Measurements from ENCODE around the gene IL1R1. TPM values are rescaled to one million over a fixed set of nuclear protein-coding genes. Genes with fewer than 3 reads are reported as not detected.
A peak's percentile ranks its signal among the peaks of the same experiment; 100 is the strongest.

IL1R1 gene
- total RNA-seq, 5 donors from 2014 or later (not counting 1 experiment from before 2014, with no cell fraction given): 0.43 to 4.5 (median 1.7) TPM

GRCh38 chr2:102110596-102111334 lies 31.8 kb upstream of the IL1R1 start:
- peak overlapping the region in 1 of 2 donors; percentile 3 for H3K27ac Mint-ChIP-seq

GRCh38 chr2:102111823-102112222 lies 30.7 kb upstream of the IL1R1 start:
- Mint-ChIP-seq H3K27ac (peak overlapping the region in 1 of 2 donors; percentile 28), H3K27me3 (peaks cover 0 to 3% of the 10 kb centered on the region in 2 donors), H3K4me3 (no peak overlapping the region), H3K36me3 (no peaks in the 10 kb centered on the region), H3K4me1 (peaks cover 2 to 13% (median 10%) of the 10 kb centered on the region in 3 donors), H3K9me3 (no peaks in the 10 kb centered on the region)
- H3K9me3 ChIP-seq: no peaks in the 10 kb centered on the region
- ATAC-seq (replicated peaks in 1 of 4) (no peak), DNase-seq (no peak)
- CTCF ChIA-PET: no interaction called here
- POLR2A ChIA-PET: no interaction called here
- H3K27ac ChIP-seq (ENCODE audit: low read length): no peak overlapping the region
- H3K4me1 ChIP-seq (ENCODE audit: control insufficient read depth in 1 of 2, extremely low read depth in 1 of 2, insufficient read depth in 2 of 2, low read length in 2 of 2): no peaks in the 10 kb centered on the region
- 84% methylated on average over 2 of the region's 2 CpGs for WGBS (ENCODE audit: insufficient coverage)
- no peak overlapping the region for H3K4me3 ChIP-seq (ENCODE audit: control insufficient read depth in 1 of 2, extremely low read depth in 1 of 2, low read length in 1 of 2)
- no peaks in the 10 kb centered on the region for H3K27me3 ChIP-seq (replicated peaks in 1 of 2; ENCODE audit: control insufficient read depth in 2 of 2, extremely low read depth in 1 of 2, insufficient read depth in 2 of 2, low read length in 1 of 2)
- no peaks in the 10 kb centered on the region for H3K36me3 ChIP-seq (ENCODE audit: control insufficient read depth in 2 of 2, extremely low read depth in 1 of 2, insufficient read depth in 1 of 2, low read length in 1 of 2)

More at GRCh38 chr2:102110596-102111334, 31.8 kb upstream of the IL1R1 start:
- H3K9me3 Mint-ChIP-seq: no peaks in the 10 kb centered on the region
- ATAC-seq (replicated peaks in 1 of 4) (no peak), DNase-seq (no peak)
- Histone ChIP-seq H3K4me1 (ENCODE audit: control insufficient read depth in 1 of 2, extremely low read depth in 1 of 2, insufficient read depth in 2 of 2, low read length in 2 of 2) (no peaks in the 10 kb centered on the region), H3K27me3 (replicated peaks in 1 of 2; ENCODE audit: control insufficient read depth in 2 of 2, extremely low read depth in 1 of 2, insufficient read depth in 2 of 2, low read length in 1 of 2) (no peaks in the 10 kb centered on the region), H3K4me3 (ENCODE audit: control insufficient read depth in 1 of 2, extremely low read depth in 1 of 2, low read length in 1 of 2) (no peak overlapping the region), H3K36me3 (ENCODE audit: control insufficient read depth in 2 of 2, extremely low read depth in 1 of 2, insufficient read depth in 1 of 2, low read length in 1 of 2) (no peaks in the 10 kb centered on the region), H3K9me3 (no peaks in the 10 kb centered on the region), H3K27ac (ENCODE audit: low read length) (no peak overlapping the region)
- peaks cover 2 to 13% (median 12%) of the 10 kb centered on the region in 3 donors for H3K4me1 Mint-ChIP-seq
- 88% methylated on average over 12 of the region's 13 CpGs for WGBS (ENCODE audit: insufficient coverage)
- H3K27me3 Mint-ChIP-seq: peaks cover 0 to 3% of the 10 kb centered on the region in 2 donors
- no peaks in the 10 kb centered on the region for H3K36me3 Mint-ChIP-seq
- ChIA-PET CTCF (no interaction called here), POLR2A (interaction anchor here in 1 of 2 donors (0.6 kb wide), 1 partner anchor 150 kb away, joined by 3 read pairs; no protein-coding TSS in a partner anchor)
- H3K4me3 Mint-ChIP-seq: no peak overlapping the region

- Mint-ChIP-seq H3K27ac (peak overlapping the region in 1 of 2 donors; percentile 28), H3K4me3 (no peak overlapping the region), H3K4me1 (peaks cover 2 to 13% (median 10%) of the 10 kb centered on the region in 3 donors), H3K27me3 (peaks cover 0 to 3% of the 10 kb centered on the region in 2 donors), H3K9me3 (no peaks in the 10 kb centered on the region), H3K36me3 (no peaks in the 10 kb centered on the region)
- DNase-seq: no peak
- Histone ChIP-seq H3K4me1 (ENCODE audit: control insufficient read depth in 1 of 2, extremely low read depth in 1 of 2, insufficient read depth in 2 of 2, low read length in 2 of 2) (no peaks in the 10 kb centered on the region), H3K4me3 (ENCODE audit: control insufficient read depth in 1 of 2, extremely low read depth in 1 of 2, low read length in 1 of 2) (no peak overlapping the region), H3K27me3 (replicated peaks in 1 of 2; ENCODE audit: control insufficient read depth in 2 of 2, extremely low read depth in 1 of 2, insufficient read depth in 2 of 2, low read length in 1 of 2) (no peaks in the 10 kb centered on the region), H3K27ac (ENCODE audit: low read length) (no peak overlapping the region), H3K36me3 (ENCODE audit: control insufficient read depth in 2 of 2, extremely low read depth in 1 of 2, insufficient read depth in 1 of 2, low read length in 1 of 2) (no peaks in the 10 kb centered on the region), H3K9me3 (no peaks in the 10 kb centered on the region)
- WGBS (ENCODE audit: insufficient coverage): no CpG with 5 or more reads among the region's 1 CpG
- CTCF ChIA-PET: no interaction called here
- POLR2A ChIA-PET: no interaction called here
- ATAC-seq (replicated peaks in 1 of 4): no peak
These were observed 30.3 kb upstream of the IL1R1 start for GRCh38 chr2:102112271-102112670.

GRCh38 chr2:102112692-102113665 lies 29.6 kb upstream of the IL1R1 start:
- H3K27ac ChIP-seq (ENCODE audit: low read length): no peak overlapping the region
- no peaks in the 10 kb centered on the region for H3K4me1 ChIP-seq (ENCODE audit: control insufficient read depth in 1 of 2, extremely low read depth in 1 of 2, insufficient read depth in 2 of 2, low read length in 2 of 2)
- Mint-ChIP-seq H3K27ac (no peak overlapping the region), H3K4me3 (no peak overlapping the region), H3K27me3 (peaks cover 0 to 3% of the 10 kb centered on the region in 2 donors), H3K9me3 (no peaks in the 10 kb centered on the region), H3K4me1 (peaks cover 2 to 13% (median 10%) of the 10 kb centered on the region in 3 donors), H3K36me3 (no peaks in the 10 kb centered on the region)
- WGBS (ENCODE audit: insufficient coverage): 87% methylated on average over 2 of the region's 10 CpGs
- no peak overlapping the region for H3K4me3 ChIP-seq (ENCODE audit: control insufficient read depth in 1 of 2, extremely low read depth in 1 of 2, low read length in 1 of 2)
- DNase-seq (no peak), ATAC-seq (replicated peaks in 1 of 4) (no peak)
- no peaks in the 10 kb centered on the region for H3K9me3 ChIP-seq
- CTCF ChIA-PET: no interaction called here
- H3K27me3 ChIP-seq (replicated peaks in 1 of 2; ENCODE audit: control insufficient read depth in 2 of 2, extremely low read depth in 1 of 2, insufficient read depth in 2 of 2, low read length in 1 of 2): no peaks in the 10 kb centered on the region
- POLR2A ChIA-PET: no interaction called here
- no peaks in the 10 kb centered on the region for H3K36me3 ChIP-seq (ENCODE audit: control insufficient read depth in 2 of 2, extremely low read depth in 1 of 2, insufficient read depth in 1 of 2, low read length in 1 of 2)

- Mint-ChIP-seq H3K27ac (no peak overlapping the region), H3K4me3 (no peak overlapping the region), H3K9me3 (no peaks in the 10 kb centered on the region), H3K4me1 (peaks cover 2 to 13% (median 10%) of the 10 kb centered on the region in 3 donors), H3K36me3 (no peaks in the 10 kb centered on the region), H3K27me3 (peaks cover 0 to 3% of the 10 kb centered on the region in 2 donors)
- no peak overlapping the region for H3K4me3 ChIP-seq (ENCODE audit: control insufficient read depth in 1 of 2, extremely low read depth in 1 of 2, low read length in 1 of 2)
- H3K27me3 ChIP-seq (replicated peaks in 1 of 2; ENCODE audit: control insufficient read depth in 2 of 2, extremely low read depth in 1 of 2, insufficient read depth in 2 of 2, low read length in 1 of 2): no peaks in the 10 kb centered on the region
- 33% methylated on average over 2 of the region's 6 CpGs for WGBS (ENCODE audit: insufficient coverage)
- ChIA-PET CTCF (no interaction called here), POLR2A (no interaction called here)
- no peak for ATAC-seq (replicated peaks in 1 of 4)
- H3K27ac ChIP-seq (ENCODE audit: low read length): no peak overlapping the region
- H3K4me1 ChIP-seq (ENCODE audit: control insufficient read depth in 1 of 2, extremely low read depth in 1 of 2, insufficient read depth in 2 of 2, low read length in 2 of 2): no peaks in the 10 kb centered on the region
- no peaks in the 10 kb centered on the region for H3K9me3 ChIP-seq
- no peak for DNase-seq
- H3K36me3 ChIP-seq (ENCODE audit: control insufficient read depth in 2 of 2, extremely low read depth in 1 of 2, insufficient read depth in 1 of 2, low read length in 1 of 2): no peaks in the 10 kb centered on the region
These were observed 28.2 kb upstream of the IL1R1 start for GRCh38 chr2:102114290-102114721.

GRCh38 chr2:102114851-102115497 lies 27.6 kb upstream of the IL1R1 start:
- Histone ChIP-seq H3K27ac (ENCODE audit: low read length) (no peak overlapping the region), H3K27me3 (replicated peaks in 1 of 2; ENCODE audit: control insufficient read depth in 2 of 2, extremely low read depth in 1 of 2, insufficient read depth in 2 of 2, low read length in 1 of 2) (no peaks in the 10 kb centered on the region), H3K36me3 (ENCODE audit: control insufficient read depth in 2 of 2, extremely low read depth in 1 of 2, insufficient read depth in 1 of 2, low read length in 1 of 2) (no peaks in the 10 kb centered on the region), H3K9me3 (no peaks in the 10 kb centered on the region), H3K4me3 (ENCODE audit: control insufficient read depth in 1 of 2, extremely low read depth in 1 of 2, low read length in 1 of 2) (no peak overlapping the region), H3K4me1 (ENCODE audit: control insufficient read depth in 1 of 2, extremely low read depth in 1 of 2, insufficient read depth in 2 of 2, low read length in 2 of 2) (no peaks in the 10 kb centered on the region)
- CTCF ChIA-PET: no interaction called here
- Mint-ChIP-seq H3K27ac (no peak overlapping the region), H3K4me1 (peaks cover 2 to 13% (median 10%) of the 10 kb centered on the region in 3 donors), H3K9me3 (no peaks in the 10 kb centered on the region), H3K4me3 (no peak overlapping the region), H3K36me3 (no peaks in the 10 kb centered on the region), H3K27me3 (peaks cover 0 to 3% of the 10 kb centered on the region in 2 donors)
- no peak for DNase-seq
- POLR2A ChIA-PET: interaction anchor here in 1 of 2 donors (0.7 kb wide), 1 partner anchor 25 kb away, joined by 3 read pairs; no protein-coding TSS in a partner anchor
- no peak for ATAC-seq (replicated peaks in 1 of 4)
- WGBS (ENCODE audit: insufficient coverage): 66% methylated on average over 3 of the region's 5 CpGs
